Liver (tissue), 9 donors: ENCODE data around the gene PDK2. TPM values are rescaled to one million over a fixed set of nuclear protein-coding genes. Genes with fewer than 3 reads are reported as not detected.
A peak's percentile ranks its signal among the peaks of the same experiment; 100 is the strongest.

ENCODE experiments used
- DNase-seq: peaks from one replicate; pipeline ENCODE4 v3.0.0-alpha.2; 2017; ENCODE audit warnings: low spot score
- H3K27ac ChIP-seq, 2 donors: one replicate each; pipeline ENCODE4 v1.7.0; 2013; ENCODE audit warnings: inconsistent platforms in 2 of 2, low read length in 2 of 2, control low read depth in 1 of 2, low read depth in 1 of 2, mild to moderate bottlenecking in 1 of 2
- H3K27me3 ChIP-seq, 4 donors: one replicate each; pipeline versions ENCODE4 v1.6.1 to v1.7.0; 2013; ENCODE audit warnings: low read length in 3 of 4, inconsistent platforms in 1 of 4, mild to moderate bottlenecking in 1 of 4, moderate library complexity in 1 of 4; ENCODE audit not compliant: control insufficient read depth in 4 of 4, insufficient read depth in 4 of 4
- H3K36me3 ChIP-seq, 4 donors: one replicate each; pipeline versions ENCODE4 v1.6.1 to v1.7.0; 2013; ENCODE audit warnings: low read length in 3 of 4, mild to moderate bottlenecking in 3 of 4, low read depth in 1 of 4, moderate library complexity in 1 of 4; ENCODE audit not compliant: control insufficient read depth in 4 of 4, insufficient read depth in 3 of 4
- H3K4me1 ChIP-seq, 4 donors: one replicate each; pipeline versions ENCODE4 v1.6.1 to v1.7.0; 2013; ENCODE audit warnings: low read length in 3 of 4, mild to moderate bottlenecking in 3 of 4, moderate library complexity in 1 of 4; ENCODE audit not compliant: control insufficient read depth in 4 of 4, insufficient read depth in 4 of 4
- H3K4me3 ChIP-seq, 3 donors: one replicate each; pipeline versions ENCODE4 v1.6.1 to v1.7.0; 2013; ENCODE audit warnings: low read length in 3 of 3, control low read depth in 1 of 3, low read depth in 1 of 3, mild to moderate bottlenecking in 1 of 3
- H3K9ac ChIP-seq, 2 donors: one replicate each; pipeline ENCODE4 v1.7.0; 2013; ENCODE audit warnings: low read length in 2 of 2, mild to moderate bottlenecking in 2 of 2, moderate library complexity in 2 of 2, control low read depth in 1 of 2, low read depth in 1 of 2
- H3K9me3 ChIP-seq, 4 donors: one replicate each; pipeline versions ENCODE4 v1.6.1 to v1.7.0; 2013; ENCODE audit warnings: low read length in 3 of 4; ENCODE audit not compliant: control insufficient read depth in 4 of 4
- ATF3 ChIP-seq: IDR thresholded peaks from 2 replicates; pipeline ENCODE4 v1.6.1; 2016; ENCODE audit warnings: antibody characterized with exemption
- CTCF ChIP-seq: fragments of 150-350 bp; IDR thresholded peaks from 2 replicates; pipeline ENCODE4 v1.5.1; 2017; ENCODE audit warnings: improper control_type of control experiment, low read depth, low read length; ENCODE audit not compliant: missing input control
- FOXA2 ChIP-seq: IDR thresholded peaks from 2 replicates; pipeline ENCODE4 v1.6.1; 2016; ENCODE audit warnings: antibody characterized with exemption
- GABPA ChIP-seq, 2 donors: IDR thresholded peaks in 1 of 2; conservative IDR thresholded peaks in 1 of 2; 2 replicates each; pipeline ENCODE4 v1.6.1; 2016; ENCODE audit warnings: antibody characterized with exemption in 2 of 2, mild to moderate bottlenecking in 1 of 2, moderate library complexity in 1 of 2
- HNF4G ChIP-seq: IDR thresholded peaks from 2 replicates; pipeline ENCODE4 v1.6.1; 2016; ENCODE audit warnings: antibody characterized with exemption
- MAX ChIP-seq: IDR thresholded peaks from 2 replicates; pipeline ENCODE4 v1.6.1; 2016; ENCODE audit warnings: antibody characterized with exemption
- NR2F2 ChIP-seq: IDR thresholded peaks from 2 replicates; pipeline ENCODE4 v1.6.1; 2016; ENCODE audit warnings: antibody characterized with exemption
- RAD21 ChIP-seq, 2 donors: IDR thresholded peaks; 2 replicates each; pipeline ENCODE4 v1.6.1; 2016; ENCODE audit warnings: antibody characterized with exemption in 2 of 2, mild to moderate bottlenecking in 2 of 2
- REST ChIP-seq: IDR thresholded peaks from 2 replicates; pipeline ENCODE4 v1.6.1; 2016; ENCODE audit warnings: antibody characterized with exemption, mild to moderate bottlenecking
- RXRA ChIP-seq, 2 donors: IDR thresholded peaks; 2 replicates each; pipeline ENCODE4 v1.6.1; 2017 to 2018; ENCODE audit warnings: antibody characterized with exemption in 2 of 2, mild to moderate bottlenecking in 1 of 2
- SP1 ChIP-seq: IDR thresholded peaks from 2 replicates; pipeline ENCODE4 v1.6.1; 2018; ENCODE audit warnings: antibody characterized with exemption, mild to moderate bottlenecking
- TAF1 ChIP-seq: conservative IDR thresholded peaks from 2 replicates; pipeline ENCODE4 v1.6.1; 2016; ENCODE audit warnings: antibody characterized with exemption, mild to moderate bottlenecking
- YY1 ChIP-seq: IDR thresholded peaks from 2 replicates; pipeline ENCODE4 v1.6.1; 2016; ENCODE audit warnings: antibody characterized with exemption, mild to moderate bottlenecking
- WGBS: extraction: QIAGEN DNeasy Blood & Tissue Kit; methylation state at CpG from one replicate; pipeline ENCODE4 v1.1.7; 2013; 5-methylcytosine and 5-hydroxymethylcytosine counted together
- polyA plus RNA-seq, 2 donors: library from polyadenylated mRNA; stranded (reverse) in 1 of 2; unstranded in 1 of 2; fragments of 200-250 nt in 1 of 2; fragments of >200 nt in 1 of 2; fragmentation: Nextera tagmentation in 1 of 2; extraction: Ambion mirVana in 1 of 2; gene quantifications; one replicate each; pipeline versions ENCODE4 v1.2.1 to v1.2.3, GENCODE V29; 2013 to 2015
- total RNA-seq, 2 donors: library from RNA; depleted of rRNA; stranded (reverse); fragments of >200 nt; gene quantifications; one replicate each; pipeline ENCODE4 v1.2.3, GENCODE V29; 2014
- donor health status: healthy.
- donor health status: healthy.
- donor health status: healthy.
- donor health status: healthy.
- donor health status: healthy.

The PDK2 gene
- total and polyA plus RNA-seq, 4 donors = 8.6 to 36.6 (median 28.5) TPM

GRCh38 chr17:50055055-50055425 lies 40.1 kb upstream of the PDK2 start:
- no peak for DNase-seq
- no peak for TF ChIP-seq SP1
- TF ChIP-seq YY1 = no peak
- TF ChIP-seq FOXA2 = no peak
- no peak for TF ChIP-seq REST
- no peak for TF ChIP-seq NR2F2
- no peak for TF ChIP-seq HNF4G
- no peak for TF ChIP-seq ATF3
- no peak for TF ChIP-seq MAX
- no peak for TF ChIP-seq RXRA (IDR thresholded peaks at IDR 0.05)
- TF ChIP-seq TAF1 = no peak
- TF ChIP-seq RAD21 (IDR thresholded peaks at IDR 0.05) = no peak
- Histone ChIP-seq H3K4me1 (peaks cover 0 to 28% (median 8%) of the 10 kb centered on the region in 4 donors), H3K36me3 (no peaks in the 10 kb centered on the region), H3K27ac (peak overlapping the region in 1 of 2 donors; percentile 53), H3K9me3 (no peaks in the 10 kb centered on the region), H3K9ac (no peak overlapping the region), H3K27me3 (peaks cover 0 to 3% (median 0%) of the 10 kb centered on the region in 4 donors), H3K4me3 (peak overlapping the region in 1 of 3 donors; percentile 66)
- 13% methylated on average over 14 of the region's 14 CpGs for WGBS

- peaks cover 0 to 28% (median 8%) of the 10 kb centered on the region in 4 donors for H3K4me1 ChIP-seq
- no peaks in the 10 kb centered on the region for H3K9me3 ChIP-seq
- peak within 1 kb of the TSS; percentile 23 to 53 for H3K27ac ChIP-seq
- H3K4me3 ChIP-seq = peak within 1 kb of the TSS in 2 of 3 donors; percentile 45 to 66
- TF ChIP-seq CTCF (no peak), GABPA (IDR thresholded peaks at IDR 0.05 in 1 of 2, conservative IDR thresholded peaks at IDR 0.05 in 1 of 2) (no peak), FOXA2 (no peak)
- DNase-seq = no peak
- no peak within 1 kb of the TSS for H3K9ac ChIP-seq
- WGBS = 1% methylated on average over 65 of the region's 65 CpGs
- H3K36me3 ChIP-seq = no peaks in the 10 kb centered on the region
- H3K27me3 ChIP-seq = peaks cover 0 to 3% (median 0%) of the 10 kb centered on the region in 4 donors
These were observed 39.5 kb upstream of the PDK2 start, which contains the start of gene ITGA3 for GRCh38 chr17:50055426-50056216. Gene ITGA3, plus strand, starts transcription at chr17:50056110. Its CDS starts 330 bp downstream, at chr17:50056440.
